Endodermal cell (in vitro differentiated cells): Measurements from ENCODE around the gene NDOR1. TPM values are rescaled to one million over a fixed set of nuclear protein-coding genes. Genes with fewer than 3 reads are reported as not detected.

Experiments
- DNase-seq: peaks from one replicate; pipeline ENCODE4 v3.0.0-alpha.2; 2017
- H3K27ac ChIP-seq: 2 replicates; pipeline ENCODE4 v1.5.1; 2013; ENCODE audit warnings: mild to moderate bottlenecking, low read depth, low read length, moderate library complexity
- H3K27me3 ChIP-seq: 2 replicates; pipeline ENCODE4 v1.6.1; 2013; ENCODE audit warnings: mild to moderate bottlenecking, low read length, moderate library complexity; ENCODE audit not compliant: insufficient read depth, control insufficient read depth, poor library complexity, severe bottlenecking
- H3K36me3 ChIP-seq: 2 replicates; pipeline ENCODE4 v1.7.0; 2013; ENCODE audit warnings: mild to moderate bottlenecking, low read length, moderate library complexity; ENCODE audit not compliant: control insufficient read depth, insufficient read depth
- H3K4me1 ChIP-seq: one replicate; pipeline ENCODE4 v1.7.0; 2013; ENCODE audit warnings: low read length; ENCODE audit not compliant: control insufficient read depth, insufficient read depth
- H3K4me3 ChIP-seq: 2 replicates; pipeline ENCODE4 v1.5.1; 2013; ENCODE audit warnings: mild to moderate bottlenecking, low read length, moderate library complexity
- H3K9ac ChIP-seq: 2 replicates; pipeline ENCODE4 v1.6.1; 2013; ENCODE audit warnings: mild to moderate bottlenecking, low read length, moderate library complexity; ENCODE audit not compliant: poor library complexity, severe bottlenecking; ENCODE audit errors: extremely low read depth
- H3K9me3 ChIP-seq: 2 replicates; pipeline ENCODE4 v1.6.1; 2013; ENCODE audit warnings: mild to moderate bottlenecking, low read length, moderate library complexity; ENCODE audit not compliant: control insufficient read depth
- H3K27ac Mint-ChIP-seq: 2 replicates; pipeline ENCODE4 v1.8.0; 2020; ENCODE audit warnings: mixed read lengths
- H3K27me3 Mint-ChIP-seq: 2 replicates; pipeline ENCODE4 v1.8.0; 2021; ENCODE audit warnings: mild to moderate bottlenecking, mixed read lengths; ENCODE audit not compliant: insufficient read depth
- H3K36me3 Mint-ChIP-seq: 2 replicates; pipeline ENCODE4 v1.8.0; 2020; ENCODE audit warnings: low read depth, mixed read lengths
- H3K4me1 Mint-ChIP-seq: 2 replicates; pipeline ENCODE4 v1.8.0; 2020; ENCODE audit warnings: mixed read lengths
- H3K4me3 Mint-ChIP-seq: 2 replicates; pipeline ENCODE4 v1.8.0; 2020; ENCODE audit warnings: mild to moderate bottlenecking, moderate library complexity, mixed read lengths
- H3K9me3 Mint-ChIP-seq: 2 replicates; pipeline ENCODE4 v1.8.0; 2020; ENCODE audit warnings: mild to moderate bottlenecking, mixed read lengths
- CTCF ChIP-seq: fragments of 200-600 bp; sonication (generic); conservative IDR thresholded peaks from 2 replicates; pipeline ENCODE4 v1.5.0; 2021; ENCODE audit warnings: antibody characterized with exemption, mild to moderate bottlenecking
- WGBS, 2 experiments: methylation state at CpG; one replicate each; pipeline versions ENCODE4 v1.1.5 to v1.1.7; 2013; ENCODE audit warnings: missing lambda C conversion rate in 2 of 2, mixed read lengths in 1 of 2; ENCODE audit not compliant: insufficient coverage in 1 of 2, insufficient read length in 1 of 2; 5-methylcytosine and 5-hydroxymethylcytosine counted together
- total RNA-seq, 2 donors: library from RNA; stranded (reverse); fragmentation: NEBNext Ultra II Directional in 1 of 2; extraction: Animal tissue kit (Norgen Biotek cat#: 25700) in 1 of 2; gene quantifications; 2 replicates in 1 of 2; 3 replicates in 1 of 2; pipeline ENCODE4 v1.2.1, GENCODE V29; 2021

NDOR1 gene
- total RNA-seq, 2 donors from 2014 or later, result 39.2 to 41.4 TPM

- no peak overlapping the region for H3K27ac ChIP-seq
- whole genome bisulfite sequencing, 2 experiments, result 95 to 96% methylated on average over 9 to 23 of the region's 23 CpGs
- peaks cover 4% of the 10 kb centered on the region for H3K36me3 ChIP-seq
- Mint-ChIP-seq H3K4me3 (no peak overlapping the region), H3K27me3 (peaks cover 2% of the 10 kb centered on the region), H3K27ac (no peak overlapping the region), H3K9me3 (no peaks in the 10 kb centered on the region), H3K4me1 (no peaks in the 10 kb centered on the region), H3K36me3 (peaks cover 14% of the 10 kb centered on the region)
- TF ChIP-seq CTCF, result no peak
- no peaks in the 10 kb centered on the region for H3K4me1 ChIP-seq
- H3K9me3 ChIP-seq, result no peaks in the 10 kb centered on the region
- no peak overlapping the region for H3K9ac ChIP-seq
- no peak overlapping the region for H3K4me3 ChIP-seq
- no peak for DNase-seq
- peaks cover 26% of the 10 kb centered on the region for H3K27me3 ChIP-seq
Observed at GRCh38 chr9:137178201-137178938, 27.1 kb upstream of the NDOR1 start.

GRCh38 chr9:137178939-137179630, 26.4 kb upstream of the NDOR1 start:
- Mint-ChIP-seq H3K27me3 (no peaks in the 10 kb centered on the region), H3K4me3 (no peak overlapping the region), H3K9me3 (no peaks in the 10 kb centered on the region), H3K36me3 (peaks cover 21% of the 10 kb centered on the region), H3K27ac (no peak overlapping the region), H3K4me1 (no peaks in the 10 kb centered on the region)
- Histone ChIP-seq H3K36me3 (peaks cover 7% of the 10 kb centered on the region), H3K27ac (no peak overlapping the region), H3K9ac (no peak overlapping the region), H3K27me3 (peaks cover 19% of the 10 kb centered on the region), H3K4me3 (no peak overlapping the region), H3K9me3 (no peaks in the 10 kb centered on the region), H3K4me1 (no peaks in the 10 kb centered on the region)
- no peak for TF ChIP-seq CTCF
- DNase-seq, result no peak
- WGBS, 2 experiments, result 93 to 99% methylated on average over 13 to 19 of the region's 19 CpGs

- H3K4me1 ChIP-seq, result no peaks in the 10 kb centered on the region
- H3K27me3 Mint-ChIP-seq, result no peaks in the 10 kb centered on the region
- no peak overlapping the region for H3K9ac ChIP-seq
- no peak overlapping the region for H3K27ac Mint-ChIP-seq
- H3K9me3 ChIP-seq, result no peaks in the 10 kb centered on the region
- H3K4me1 Mint-ChIP-seq, result no peaks in the 10 kb centered on the region
- H3K9me3 Mint-ChIP-seq, result no peaks in the 10 kb centered on the region
- no peak for DNase-seq
- H3K27ac ChIP-seq, result no peak overlapping the region
- no peak overlapping the region for H3K4me3 ChIP-seq
- no peak for TF ChIP-seq CTCF
- peaks cover 14% of the 10 kb centered on the region for H3K27me3 ChIP-seq
- peaks cover 22% of the 10 kb centered on the region for H3K36me3 Mint-ChIP-seq
- H3K4me3 Mint-ChIP-seq, result no peak overlapping the region
- H3K36me3 ChIP-seq, result peaks cover 7% of the 10 kb centered on the region
- 93 to 98% methylated on average over 10 to 17 of the region's 17 CpGs for WGBS, 2 experiments
Observed at GRCh38 chr9:137179761-137180160, 25.7 kb upstream of the NDOR1 start.
